Uterus (tissue), 4 donors: Measurements from ENCODE around the gene ALOX15. TPM values are rescaled to one million over a fixed set of nuclear protein-coding genes. Genes with fewer than 3 reads are reported as not detected.

Experiments
- DNase-seq, 2 donors: peaks; one replicate each; pipeline ENCODE4 v3.0.0-alpha.2; 2019 to 2020
- H3K27ac ChIP-seq, 2 donors: fragments of 200-600 bp; sonication (generic); 1 replicate in 1 of 2; 2 replicates in 1 of 2; pipeline ENCODE4 v1.5.1; 2016 to 2018
- H3K27me3 ChIP-seq, 2 donors: fragments of 200-600 bp; sonication (generic); one replicate each; pipeline ENCODE4 v1.5.1; 2018 to 2019; ENCODE audit warnings: control low read depth in 1 of 2
- H3K36me3 ChIP-seq, 2 donors: fragments of 200-600 bp; sonication (generic); one replicate each; pipeline ENCODE4 v1.5.1; 2019; ENCODE audit warnings: control low read depth in 1 of 2
- H3K4me1 ChIP-seq, 2 donors: fragments of 200-600 bp; sonication (generic); one replicate each; pipeline ENCODE4 v1.5.1; 2018 to 2019; ENCODE audit warnings: control low read depth in 1 of 2
- H3K4me3 ChIP-seq, 2 donors: fragments of 200-600 bp; sonication (generic); 1 replicate in 1 of 2; 2 replicates in 1 of 2; pipeline ENCODE4 v1.5.1; 2018 to 2019; ENCODE audit warnings: mild to moderate bottlenecking in 1 of 2
- H3K9me3 ChIP-seq, 2 donors: fragments of 200-600 bp; sonication (generic); one replicate each; pipeline ENCODE4 v1.5.1; 2019; ENCODE audit warnings: control low read depth in 1 of 2
- POLR2A ChIP-seq, 2 donors: fragments of 450-650 bp; IDR thresholded peaks; one replicate each; pipeline ENCODE4 v1.6.1; 2016; ENCODE audit warnings: antibody characterized with exemption in 2 of 2, mild to moderate bottlenecking in 1 of 2, moderate library complexity in 1 of 2
- intact Hi-C: fragments of 100-400 bp; cut with DNase I; formaldehyde crosslinking; loops from one replicate; pipeline ENCODE4 v1.15.1; 2023; ENCODE audit warnings: low total_unique reads
- total RNA-seq, 4 donors: library from RNA; depleted of rRNA in 3 of 4; stranded (reverse); fragments of >200 nt in 3 of 4; gene quantifications; one replicate each; pipeline versions ENCODE4 v1.1.0 to v1.2.4, GENCODE V29; 2014 to 2023
- TF ChIP-seq, protein P1 (sequence below), 4 experiments: fragments of 200-600 bp in 2 of 4; fragments of 450-650 bp in 2 of 4; sonication (generic) in 2 of 4; IDR thresholded peaks; one replicate each; pipeline ENCODE4 v1.5.1; 2016 to 2019; ENCODE audit warnings: antibody characterized with exemption in 4 of 4, mild to moderate bottlenecking in 2 of 4, moderate library complexity in 1 of 4
- donor health status: DM: yes; HTN: yes; CAD: no.

ALOX15 gene
- total RNA-seq, 4 donors from 2014 or later: 0.24 to 2.9 TPM; not detected in 2

- no peaks in the 10 kb centered on the region for H3K9me3 ChIP-seq
- intact Hi-C loops: no loop called here
- H3K27me3 ChIP-seq: no peaks in the 10 kb centered on the region
- no peak overlapping the region for H3K4me3 ChIP-seq
- peak in 1 of 2 donors; percentile 41 for DNase-seq
- peaks cover 0 to 14% of the 10 kb centered on the region in 2 donors for H3K4me1 ChIP-seq
- H3K27ac ChIP-seq: peak overlapping the region in 1 of 2 donors; percentile 35
- no peak for TF ChIP-seq POLR2A (IDR thresholded peaks at IDR 0.05)
- TF ChIP-seq, protein P1, sequence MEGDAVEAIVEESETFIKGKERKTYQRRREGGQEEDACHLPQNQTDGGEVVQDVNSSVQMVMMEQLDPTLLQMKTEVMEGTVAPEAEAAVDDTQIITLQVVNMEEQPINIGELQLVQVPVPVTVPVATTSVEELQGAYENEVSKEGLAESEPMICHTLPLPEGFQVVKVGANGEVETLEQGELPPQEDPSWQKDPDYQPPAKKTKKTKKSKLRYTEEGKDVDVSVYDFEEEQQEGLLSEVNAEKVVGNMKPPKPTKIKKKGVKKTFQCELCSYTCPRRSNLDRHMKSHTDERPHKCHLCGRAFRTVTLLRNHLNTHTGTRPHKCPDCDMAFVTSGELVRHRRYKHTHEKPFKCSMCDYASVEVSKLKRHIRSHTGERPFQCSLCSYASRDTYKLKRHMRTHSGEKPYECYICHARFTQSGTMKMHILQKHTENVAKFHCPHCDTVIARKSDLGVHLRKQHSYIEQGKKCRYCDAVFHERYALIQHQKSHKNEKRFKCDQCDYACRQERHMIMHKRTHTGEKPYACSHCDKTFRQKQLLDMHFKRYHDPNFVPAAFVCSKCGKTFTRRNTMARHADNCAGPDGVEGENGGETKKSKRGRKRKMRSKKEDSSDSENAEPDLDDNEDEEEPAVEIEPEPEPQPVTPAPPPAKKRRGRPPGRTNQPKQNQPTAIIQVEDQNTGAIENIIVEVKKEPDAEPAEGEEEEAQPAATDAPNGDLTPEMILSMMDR (IDR thresholded peaks at IDR 0.05): no peak
- no peaks in the 10 kb centered on the region for H3K36me3 ChIP-seq
These were observed 53.1 kb downstream of the ALOX15 start for GRCh38 chr17:4588391-4588790.

- H3K36me3 ChIP-seq: no peaks in the 10 kb centered on the region
- H3K4me3 ChIP-seq: no peak overlapping the region
- intact Hi-C loops: no loop called here
- H3K27me3 ChIP-seq: no peaks in the 10 kb centered on the region
- peaks cover 0 to 14% of the 10 kb centered on the region in 2 donors for H3K4me1 ChIP-seq
- no peak for DNase-seq
- peak overlapping the region; percentile 35 to 49 for H3K27ac ChIP-seq
- H3K9me3 ChIP-seq: no peaks in the 10 kb centered on the region
- no peak for TF ChIP-seq POLR2A (IDR thresholded peaks at IDR 0.05)
- TF ChIP-seq, protein P1 (IDR thresholded peaks at IDR 0.05): no peak
These were observed 53.7 kb downstream of the ALOX15 start for GRCh38 chr17:4587803-4588202.

GRCh38 chr17:4587195-4587594 is 54.3 kb downstream of the ALOX15 start:
- no peaks in the 10 kb centered on the region for H3K27me3 ChIP-seq
- H3K4me3 ChIP-seq: no peak overlapping the region
- peaks cover 0 to 14% of the 10 kb centered on the region in 2 donors for H3K4me1 ChIP-seq
- DNase-seq: no peak
- intact Hi-C loops: no loop called here
- no peak for TF ChIP-seq POLR2A (IDR thresholded peaks at IDR 0.05)
- TF ChIP-seq, protein P1 (IDR thresholded peaks at IDR 0.05): no peak
- no peaks in the 10 kb centered on the region for H3K36me3 ChIP-seq
- no peaks in the 10 kb centered on the region for H3K9me3 ChIP-seq
- peak overlapping the region in 1 of 2 donors; percentile 33 for H3K27ac ChIP-seq

GRCh38 chr17:4586043-4586442 is 55.4 kb downstream of the ALOX15 start:
- Histone ChIP-seq H3K4me3 (no peak overlapping the region), H3K36me3 (no peaks in the 10 kb centered on the region), H3K27me3 (no peaks in the 10 kb centered on the region), H3K4me1 (peaks cover 0 to 14% of the 10 kb centered on the region in 2 donors), H3K27ac (peak overlapping the region in 1 of 2 donors; percentile 37), H3K9me3 (no peaks in the 10 kb centered on the region)
- intact Hi-C loops: no loop called here
- no peak for TF ChIP-seq POLR2A (IDR thresholded peaks at IDR 0.05)
- TF ChIP-seq, protein P1 (IDR thresholded peaks at IDR 0.05): no peak
- DNase-seq: no peak

DNA sequence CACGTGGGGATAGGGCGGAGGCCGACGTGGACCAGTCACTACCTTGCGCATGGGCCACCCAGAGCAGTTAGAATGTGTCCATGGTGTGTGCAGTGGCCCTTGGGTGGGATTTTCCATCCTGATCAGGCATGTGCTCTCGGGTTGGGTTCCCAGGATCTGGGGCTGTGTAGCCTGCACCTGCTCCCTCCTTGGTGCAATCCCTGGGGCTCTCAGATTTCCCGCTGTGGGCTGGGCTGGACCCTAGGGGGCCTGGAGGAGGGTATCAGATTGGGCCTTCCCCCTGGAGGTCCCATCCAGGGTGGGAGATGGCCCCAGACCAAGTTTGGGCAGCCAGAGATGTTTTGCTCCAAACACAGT is 55.9 kb downstream of the ALOX15 start:
- H3K4me1 ChIP-seq: peaks cover 0 to 14% of the 10 kb centered on the region in 2 donors
- no peak overlapping the region for H3K4me3 ChIP-seq
- H3K27ac ChIP-seq: peak overlapping the region; percentile 37 to 39
- intact Hi-C loops: no loop called here
- TF ChIP-seq POLR2A (IDR thresholded peaks at IDR 0.05): no peak
- TF ChIP-seq, protein P1 (IDR thresholded peaks at IDR 0.05): no peak
- no peaks in the 10 kb centered on the region for H3K36me3 ChIP-seq
- no peaks in the 10 kb centered on the region for H3K9me3 ChIP-seq
- no peak for DNase-seq
- no peaks in the 10 kb centered on the region for H3K27me3 ChIP-seq
